Measurements from ENCODE around the gene TRIM39.

DNA sequence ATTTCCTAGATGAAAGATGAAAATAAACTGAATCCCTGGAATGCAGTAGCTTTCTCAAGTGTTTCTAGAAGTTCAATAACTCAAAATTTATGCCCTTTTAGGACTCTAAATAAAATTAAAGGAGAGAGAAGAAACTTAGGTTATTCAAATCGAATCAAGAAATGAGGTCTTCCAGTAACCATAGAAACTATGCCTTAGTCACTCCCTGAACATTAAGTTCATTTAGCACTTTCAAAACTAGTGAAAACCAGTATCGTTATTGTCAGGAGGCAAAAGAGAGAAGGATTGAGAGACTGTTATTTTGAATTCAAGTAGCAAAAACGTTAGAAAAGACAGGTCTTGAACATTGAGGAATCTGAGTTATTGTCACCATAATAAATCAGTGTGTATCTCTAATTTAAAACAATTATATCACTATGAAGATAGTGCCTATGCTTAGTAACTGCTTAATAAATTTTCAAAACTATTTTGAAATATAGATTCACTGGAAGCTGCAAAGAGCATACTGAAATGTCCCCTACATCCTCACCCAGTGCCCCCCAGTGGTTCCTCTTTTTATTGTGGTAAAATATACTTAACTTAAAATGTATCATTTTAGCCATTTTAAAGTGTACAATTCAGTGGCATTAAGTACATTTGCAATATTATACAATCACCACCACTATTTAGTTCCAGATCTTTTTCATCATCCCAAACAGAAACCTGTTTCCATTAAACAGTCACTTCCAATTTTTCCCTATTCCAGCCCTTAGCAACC is 22.9 kb downstream of the TRIM39 start:
- no peak for TF ChIP-seq POLR2A (IDR thresholded peaks at IDR 0.05)
- TF ChIP-seq, protein P1, sequence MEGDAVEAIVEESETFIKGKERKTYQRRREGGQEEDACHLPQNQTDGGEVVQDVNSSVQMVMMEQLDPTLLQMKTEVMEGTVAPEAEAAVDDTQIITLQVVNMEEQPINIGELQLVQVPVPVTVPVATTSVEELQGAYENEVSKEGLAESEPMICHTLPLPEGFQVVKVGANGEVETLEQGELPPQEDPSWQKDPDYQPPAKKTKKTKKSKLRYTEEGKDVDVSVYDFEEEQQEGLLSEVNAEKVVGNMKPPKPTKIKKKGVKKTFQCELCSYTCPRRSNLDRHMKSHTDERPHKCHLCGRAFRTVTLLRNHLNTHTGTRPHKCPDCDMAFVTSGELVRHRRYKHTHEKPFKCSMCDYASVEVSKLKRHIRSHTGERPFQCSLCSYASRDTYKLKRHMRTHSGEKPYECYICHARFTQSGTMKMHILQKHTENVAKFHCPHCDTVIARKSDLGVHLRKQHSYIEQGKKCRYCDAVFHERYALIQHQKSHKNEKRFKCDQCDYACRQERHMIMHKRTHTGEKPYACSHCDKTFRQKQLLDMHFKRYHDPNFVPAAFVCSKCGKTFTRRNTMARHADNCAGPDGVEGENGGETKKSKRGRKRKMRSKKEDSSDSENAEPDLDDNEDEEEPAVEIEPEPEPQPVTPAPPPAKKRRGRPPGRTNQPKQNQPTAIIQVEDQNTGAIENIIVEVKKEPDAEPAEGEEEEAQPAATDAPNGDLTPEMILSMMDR (IDR thresholded peaks at IDR 0.05 in 4 of 5, conservative IDR thresholded peaks at IDR 0.05 in 1 of 5), result no peak
